Stomach (tissue), 4 donors: ENCODE data around the gene KRT14.

Experiments used
- EP300 ChIP-seq: sonication (generic); formaldehyde crosslinking; IDR thresholded peaks from one replicate; pipeline ENCODE4 v1.6.1; 2017; ENCODE audit warnings: antibody characterized with exemption
- POLR2A ChIP-seq, 4 donors: fragments of 450-650 bp; IDR thresholded peaks; one replicate each; pipeline ENCODE4 v1.6.1; 2016; ENCODE audit warnings: antibody characterized with exemption in 4 of 4, control low read depth in 2 of 4, mild to moderate bottlenecking in 1 of 4, moderate library complexity in 1 of 4
- POLR2AphosphoS5 ChIP-seq, 3 donors: sonication (generic); formaldehyde crosslinking; IDR thresholded peaks; one replicate each; pipeline ENCODE4 v1.6.1; 2016; ENCODE audit warnings: antibody characterized with exemption in 3 of 3
- TF ChIP-seq, protein P1 (sequence below), 7 experiments: fragments of 450-650 bp in 4 of 7; fragments of 200-600 bp in 3 of 7; sonication (generic) in 3 of 7; IDR thresholded peaks; one replicate each; pipeline ENCODE4 v1.5.1; 2016 to 2019; ENCODE audit warnings: antibody characterized with exemption in 7 of 7, control low read depth in 2 of 7, mild to moderate bottlenecking in 1 of 7

GRCh38 chr17:41539071-41539492, 47.6 kb downstream of the KRT14 start:
- TF ChIP-seq POLR2A (IDR thresholded peaks at IDR 0.05) (no peak), POLR2AphosphoS5 (IDR thresholded peaks at IDR 0.05) (no peak), EP300 (no peak)
- TF ChIP-seq, protein P1, sequence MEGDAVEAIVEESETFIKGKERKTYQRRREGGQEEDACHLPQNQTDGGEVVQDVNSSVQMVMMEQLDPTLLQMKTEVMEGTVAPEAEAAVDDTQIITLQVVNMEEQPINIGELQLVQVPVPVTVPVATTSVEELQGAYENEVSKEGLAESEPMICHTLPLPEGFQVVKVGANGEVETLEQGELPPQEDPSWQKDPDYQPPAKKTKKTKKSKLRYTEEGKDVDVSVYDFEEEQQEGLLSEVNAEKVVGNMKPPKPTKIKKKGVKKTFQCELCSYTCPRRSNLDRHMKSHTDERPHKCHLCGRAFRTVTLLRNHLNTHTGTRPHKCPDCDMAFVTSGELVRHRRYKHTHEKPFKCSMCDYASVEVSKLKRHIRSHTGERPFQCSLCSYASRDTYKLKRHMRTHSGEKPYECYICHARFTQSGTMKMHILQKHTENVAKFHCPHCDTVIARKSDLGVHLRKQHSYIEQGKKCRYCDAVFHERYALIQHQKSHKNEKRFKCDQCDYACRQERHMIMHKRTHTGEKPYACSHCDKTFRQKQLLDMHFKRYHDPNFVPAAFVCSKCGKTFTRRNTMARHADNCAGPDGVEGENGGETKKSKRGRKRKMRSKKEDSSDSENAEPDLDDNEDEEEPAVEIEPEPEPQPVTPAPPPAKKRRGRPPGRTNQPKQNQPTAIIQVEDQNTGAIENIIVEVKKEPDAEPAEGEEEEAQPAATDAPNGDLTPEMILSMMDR (IDR thresholded peaks at IDR 0.05), result no peak
